BJ (cell line): ENCODE results near the gene THOC5. TPM values are rescaled to one million over a fixed set of nuclear protein-coding genes. Genes with fewer than 3 reads are reported as not detected.

Experiments used
- CTCF ChIA-PET: fragments of 350-600 bp; formaldehyde crosslinking; extraction: SDS; loops from one replicate; lab custom pipeline; 2021; ENCODE audit warnings: antibody characterized with exemption, inconsistent platforms; lab: Yijun Ruan, JAX
- POLR2A ChIA-PET: fragments of 300-600 bp; sonication (Branson Sonifier 250); formaldehyde crosslinking; extraction: SDS; loops from one replicate; lab custom pipeline; 2021; ENCODE audit warnings: antibody characterized with exemption; lab: Charles Lee
- DNase-seq: peaks from one replicate; pipeline ENCODE4 v3.0.0-alpha.2; 2011; ENCODE audit warnings: low read depth
- H3K27me3 ChIP-seq: 2 replicates; pipeline ENCODE4 v1.6.0; 2011; ENCODE audit warnings: low read length; ENCODE audit not compliant: control insufficient read depth, insufficient read depth
- H3K36me3 ChIP-seq: 2 replicates; pipeline ENCODE4 v1.5.1; 2011; ENCODE audit warnings: low read length; ENCODE audit not compliant: control insufficient read depth, insufficient read depth
- H3K4me3 ChIP-seq: 2 replicates; pipeline ENCODE4 v1.5.1; 2011; ENCODE audit warnings: low read depth, mild to moderate bottlenecking, control low read depth, low read length
- CTCF ChIP-seq: IDR thresholded peaks from 2 replicates; pipeline ENCODE4 v1.5.1; 2011; ENCODE audit warnings: low read depth, mild to moderate bottlenecking, control low read depth, inconsistent platforms, low read length, moderate library complexity; ENCODE audit not compliant: insufficient read depth
- polyA plus RNA-seq: library from polyadenylated mRNA; depleted of rRNA; stranded (reverse); fragments of >200 nt; gene quantifications from 2 replicates; pipeline ENCODE4 v1.2.3, GENCODE V29; 2011

Gene THOC5
- polyA plus RNA-seq, 1 experiment: 119 TPM

- no peak for DNase-seq
- Histone ChIP-seq H3K36me3 (no peaks in the 10 kb centered on the region), H3K4me3 (peak overlapping the region; percentile 73), H3K27me3 (no peaks in the 10 kb centered on the region)
- ChIA-PET POLR2A (no interaction called here), CTCF (interaction anchor here (1.0 to 1.3 kb wide), 2 partner anchors 9 to 26 kb away, joined by 3 read pairs; partner anchors contain the start of gene THOC5)
- no peak for TF ChIP-seq CTCF
Measured at GRCh38 chr22:29580200-29580810, 26.7 kb upstream of the THOC5 start.

DNA sequence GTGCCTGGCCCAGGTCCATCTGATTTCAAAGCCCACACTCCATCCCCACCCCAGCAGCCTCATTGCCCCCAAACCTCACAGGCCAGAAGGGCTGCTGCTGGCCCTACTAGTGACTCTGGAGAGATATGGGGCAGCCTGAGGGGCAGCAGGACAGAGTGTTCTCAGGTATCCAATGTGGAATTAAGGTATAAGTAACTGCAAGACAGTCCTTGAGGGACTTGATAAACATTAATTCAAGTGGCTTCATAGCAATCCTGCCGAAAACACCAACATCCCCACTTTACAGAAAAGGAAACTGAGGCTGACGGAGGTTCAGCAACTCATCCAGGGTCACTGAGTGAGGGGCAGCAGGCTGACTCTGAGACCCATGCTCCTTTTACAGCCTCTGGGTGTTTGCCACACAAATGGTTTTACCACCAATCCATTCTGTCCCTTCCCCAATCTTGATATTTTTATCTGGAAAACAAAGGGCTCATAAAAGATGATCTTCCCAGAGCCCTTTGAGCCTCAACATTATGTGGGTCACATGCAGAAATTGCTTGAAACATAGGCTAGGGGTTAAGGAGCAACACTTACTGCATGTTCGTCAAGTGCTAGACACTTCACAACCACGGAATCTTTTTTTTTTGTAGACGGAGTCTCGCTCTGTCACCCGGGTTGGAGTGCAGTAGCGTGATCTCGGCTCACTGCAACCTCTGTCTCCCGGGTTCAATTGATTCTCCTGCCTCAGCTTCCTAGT is 25.1 kb upstream of the THOC5 start:
- no peaks in the 10 kb centered on the region for H3K27me3 ChIP-seq
- H3K4me3 ChIP-seq: no peak overlapping the region
- no peaks in the 10 kb centered on the region for H3K36me3 ChIP-seq
- ChIA-PET CTCF (no interaction called here), POLR2A (no interaction called here)
- no peak for TF ChIP-seq CTCF
- DNase-seq: no peak

DNA sequence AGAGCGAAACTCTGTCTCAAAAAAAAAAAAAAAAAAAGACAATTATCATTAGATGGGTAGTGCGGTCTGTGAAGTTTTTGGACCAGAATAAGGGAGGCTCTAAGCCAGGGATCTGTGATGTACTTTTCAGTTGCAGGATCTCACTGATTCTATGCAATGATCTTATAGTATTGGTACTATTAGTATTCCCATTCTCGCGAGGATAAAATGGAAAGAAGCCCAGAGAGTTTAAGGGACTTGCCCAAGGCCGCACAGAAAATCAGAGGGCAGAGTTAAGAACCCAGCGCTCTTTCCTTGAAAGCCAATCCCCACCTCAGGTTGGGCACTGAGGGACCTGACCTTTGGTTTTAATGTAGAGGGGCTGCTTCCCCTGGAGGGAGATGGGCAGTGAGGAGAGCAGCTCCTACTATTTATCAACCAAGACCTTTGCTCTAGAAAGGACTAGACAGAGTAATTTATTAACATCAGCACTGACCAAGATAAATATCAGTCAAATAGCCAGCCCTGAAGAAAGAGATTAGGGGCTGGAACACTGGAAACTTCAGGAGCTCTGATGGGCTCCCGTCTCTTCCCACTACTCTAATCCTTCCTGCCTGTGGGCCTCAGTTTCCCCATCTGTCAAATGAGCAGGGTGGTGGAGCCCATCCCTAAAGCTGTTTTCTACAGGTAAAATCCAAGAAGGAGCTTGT is 21.3 kb upstream of the THOC5 start:
- no peak for DNase-seq
- Histone ChIP-seq H3K4me3 (no peak overlapping the region), H3K36me3 (peaks cover 3% of the 10 kb centered on the region; the same call in 1 of the 2 replicates), H3K27me3 (no peaks in the 10 kb centered on the region)
- ChIA-PET CTCF (no interaction called here), POLR2A (no interaction called here)
- TF ChIP-seq CTCF: no peak

DNA sequence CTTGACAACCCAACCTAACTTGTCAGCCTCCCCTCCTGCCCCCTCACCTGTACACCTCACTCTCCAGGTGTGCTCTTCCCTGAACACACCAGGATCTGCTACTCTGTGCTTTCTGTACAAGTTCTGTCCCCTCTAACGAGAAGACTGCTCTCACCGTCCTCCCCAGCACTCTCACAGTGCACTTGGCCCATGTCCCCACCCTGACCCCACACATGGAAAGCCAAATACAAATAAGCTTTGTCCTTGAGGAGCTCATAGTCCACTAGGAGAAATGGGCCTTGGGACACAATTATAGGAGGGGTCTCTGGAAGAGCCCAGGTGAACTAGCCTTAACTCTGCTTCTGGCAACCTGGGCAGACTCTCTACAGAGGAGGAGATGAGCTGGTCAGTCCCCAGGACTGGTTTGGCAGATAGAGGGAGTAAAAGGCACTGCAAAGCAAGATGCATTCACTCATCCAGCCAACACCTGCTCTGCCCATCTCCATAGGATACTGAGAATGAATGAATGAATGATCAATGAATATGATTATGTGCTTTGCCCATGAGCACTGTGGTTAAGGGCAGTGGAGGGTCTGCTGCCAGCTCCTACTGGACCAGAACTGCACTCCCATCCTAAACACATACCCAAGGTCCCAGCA is 17.5 kb upstream of the THOC5 start:
- ChIA-PET POLR2A (no interaction called here), CTCF (interaction anchor here (0.6 kb wide), 2 partner anchors 41 to 532 kb away, joined by 3 to 4 read pairs; no protein-coding TSS in a partner anchor)
- Histone ChIP-seq H3K4me3 (no peak overlapping the region), H3K27me3 (no peaks in the 10 kb centered on the region), H3K36me3 (peaks cover 9% of the 10 kb centered on the region)
- no peak for TF ChIP-seq CTCF
- no peak for DNase-seq

GRCh38 chr22:29570456-29570855 is 16.9 kb upstream of the THOC5 start:
- H3K36me3 ChIP-seq: peaks cover 10% of the 10 kb centered on the region
- DNase-seq: no peak
- H3K27me3 ChIP-seq: no peaks in the 10 kb centered on the region
- no peak overlapping the region for H3K4me3 ChIP-seq
- CTCF ChIA-PET: no interaction called here
- POLR2A ChIA-PET: no interaction called here
- TF ChIP-seq CTCF: no peak
